Coronary artery (tissue), 2 donors: ENCODE results near the gene OAS3.

Source experiments
- DNase-seq: peaks from one replicate; pipeline ENCODE4 v3.0.0-alpha.2; 2017; ENCODE audit warnings: low spot score
- H3K27ac ChIP-seq, 2 donors: fragments of 200-600 bp; sonication (generic); one replicate each; pipeline ENCODE4 v1.5.1; 2016 to 2019
- H3K4me3 ChIP-seq: fragments of 200-600 bp; sonication (generic); 2 replicates; pipeline ENCODE4 v1.5.1; 2016; ENCODE audit warnings: mild to moderate bottlenecking, moderate library complexity
- CTCF ChIP-seq: fragments of 200-600 bp; sonication (generic); IDR thresholded peaks from one replicate; pipeline ENCODE4 v1.5.1; 2019; ENCODE audit warnings: antibody characterized with exemption

OAS3 gene

GRCh38 chr12:112974904-112975303 lies 36.6 kb downstream of the OAS3 start:
- TF ChIP-seq CTCF, result no peak
- H3K4me3 ChIP-seq, result no peak overlapping the region
- H3K27ac ChIP-seq, result no peak overlapping the region
- no peak for DNase-seq

- no peak for DNase-seq
- Histone ChIP-seq H3K27ac (peak overlapping the region in 1 of 2 donors; percentile 93), H3K4me3 (peak overlapping the region; percentile 76)
- no peak for TF ChIP-seq CTCF
Observed at GRCh38 chr12:112977139-112977538, 38.9 kb downstream of the OAS3 start.

DNA sequence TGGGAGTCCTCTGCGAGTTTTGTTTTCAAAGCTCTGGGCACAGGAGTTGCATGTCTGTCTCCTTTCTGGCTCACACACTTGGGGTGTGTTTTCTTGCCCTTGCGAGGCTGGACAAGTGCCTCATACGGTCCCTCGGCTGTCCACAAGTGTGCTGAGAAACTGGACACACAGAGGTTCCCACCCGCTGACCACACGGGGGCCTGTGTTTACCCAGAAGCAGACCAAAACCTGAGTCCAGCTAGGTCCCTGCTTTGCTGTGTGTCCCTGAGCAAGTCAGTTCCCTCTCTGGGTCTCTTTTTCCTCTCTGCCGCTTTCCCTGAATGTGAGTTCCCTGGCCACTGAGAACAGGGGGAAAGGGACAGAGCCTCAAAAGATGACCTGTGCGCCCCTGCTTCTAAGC lies 39.4 kb downstream of the OAS3 start:
- DNase-seq, result no peak
- no peak for TF ChIP-seq CTCF
- H3K27ac ChIP-seq, result peak overlapping the region; percentile 71 to 93
- H3K4me3 ChIP-seq, result peak overlapping the region; percentile 76

DNA sequence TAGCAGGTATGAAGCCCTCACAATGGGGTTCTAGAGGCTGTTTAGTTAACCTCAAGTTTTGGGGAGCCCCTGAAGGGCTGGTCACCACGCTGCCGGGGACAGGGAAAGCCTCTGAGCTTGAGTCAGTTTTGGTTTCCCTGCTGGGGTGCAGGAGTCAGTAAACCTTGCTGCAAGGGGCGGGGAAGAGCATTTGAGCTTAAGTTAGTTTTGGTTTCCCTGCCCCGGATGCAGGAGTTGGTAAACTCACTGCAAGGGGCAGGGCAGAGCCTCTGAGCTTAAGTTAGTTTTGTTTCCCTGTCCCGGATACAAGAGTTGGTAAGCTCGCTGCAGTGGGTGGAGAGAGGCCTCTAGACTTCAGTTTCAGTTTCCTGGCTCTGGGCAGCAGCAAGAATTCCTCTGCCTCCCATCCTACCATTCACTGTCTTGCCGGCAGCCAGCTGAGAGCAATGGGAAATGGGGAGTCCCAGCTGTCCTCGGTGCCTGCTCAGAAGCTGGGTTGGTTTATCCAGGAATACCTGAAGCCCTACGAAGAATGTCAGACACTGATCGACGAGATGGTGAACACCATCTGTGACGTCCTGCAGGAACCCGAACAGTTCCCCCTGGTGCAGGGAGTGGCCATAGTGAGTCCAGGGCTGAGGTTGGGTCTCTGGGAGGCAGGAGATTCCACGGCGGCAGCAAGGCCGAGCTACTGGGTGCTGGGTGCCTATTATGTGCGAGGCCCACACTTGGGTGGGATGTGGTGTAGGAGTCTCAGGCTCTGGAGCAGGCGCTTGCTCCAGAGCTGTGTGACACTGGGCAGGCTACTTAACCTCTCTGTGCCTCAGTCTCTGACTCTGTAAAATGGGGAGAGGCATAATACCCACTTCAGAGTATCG lies 40.1 kb downstream of the OAS3 start, which contains the start of gene OAS2:
OAS2 (plus strand) TSS at position 357 of the 878 bp plus-strand sequence; CDS start at position 447, 90 bp downstream.
- peak within 1 kb of the TSS; percentile 71 to 93 for H3K27ac ChIP-seq
- DNase-seq, result peak; percentile 80

DNA sequence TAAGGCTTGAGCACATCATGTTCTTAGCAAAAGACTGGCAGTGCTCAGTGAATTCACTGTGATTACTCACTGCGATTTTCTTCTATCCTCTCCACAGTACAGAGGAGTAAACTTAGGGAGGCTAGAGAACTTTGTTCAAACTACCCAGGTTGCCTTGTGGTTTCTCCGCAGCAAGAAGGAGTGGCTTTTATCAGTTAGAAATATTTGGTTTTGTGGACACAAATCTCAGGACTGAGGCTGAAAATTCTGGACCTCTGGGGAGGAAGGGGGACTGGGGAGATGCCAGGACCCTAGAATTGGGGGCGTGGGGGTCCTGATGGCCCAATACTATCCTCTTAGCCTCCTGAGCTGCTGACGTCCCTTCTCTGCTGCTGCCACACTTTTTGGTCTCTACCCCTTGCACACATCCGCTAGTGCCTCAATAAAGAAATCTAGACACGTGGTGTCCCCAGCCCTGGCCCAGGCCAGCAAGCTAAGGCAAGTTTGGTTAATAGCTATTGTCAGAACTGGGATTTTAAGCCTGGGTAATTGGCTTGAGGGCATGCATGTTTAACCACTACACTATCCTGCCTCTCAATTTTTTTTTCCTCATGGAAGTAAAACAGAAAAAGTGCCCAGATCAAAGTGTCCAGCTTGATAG lies 40.9 kb downstream of the OAS3 start:
- peak overlapping the region; percentile 76 for H3K4me3 ChIP-seq
- H3K27ac ChIP-seq, result peak overlapping the region; percentile 71 to 93
- DNase-seq, result no peak
- no peak for TF ChIP-seq CTCF

More for the DNA sequence above, 40.1 kb downstream of the OAS3 start, which contains the start of gene OAS2:
- TF ChIP-seq CTCF, result no peak
- peak within 1 kb of the TSS; percentile 76 for H3K4me3 ChIP-seq

- Histone ChIP-seq H3K27ac (no peak overlapping the region), H3K4me3 (peak overlapping the region; percentile 76)
- DNase-seq, result no peak
- no peak for TF ChIP-seq CTCF
Observed at GRCh38 chr12:112980491-112981158, 42.4 kb downstream of the OAS3 start.
